ENCODE data around the gene PPP3R1. TPM values are rescaled to one million over a fixed set of nuclear protein-coding genes. Genes with fewer than 3 reads are reported as not detected.

PPP3R1 gene
- total and polyA plus RNA-seq, 2 donors (not counting 3 experiments of a cell fraction or from before 2014, with no cell fraction given), result 8.4 to 62.2 TPM

- no peak for DNase-seq (ENCODE audit: low read depth, low spot score)
- no TSS peak for BruUV-seq (replicated peaks)
- Histone ChIP-seq H2AFZ (ENCODE audit: low read depth, low read length) (no peak overlapping the region), H3K4me2 (ENCODE audit: insufficient read depth, low read length) (no peak overlapping the region), H3K9me1 (replicated peaks; ENCODE audit: control insufficient read depth, extremely low read depth, insufficient read depth, low read length) (no peaks in the 10 kb centered on the region), H3K79me2 (ENCODE audit: control insufficient read depth, insufficient read depth, low read length) (no peaks in the 10 kb centered on the region), H3K36me3 (ENCODE audit: control insufficient read depth in 2 of 2, extremely low read depth in 1 of 2, insufficient read depth in 2 of 2, low read length in 2 of 2) (no peaks in the 10 kb centered on the region), H3K9ac (replicated peaks; ENCODE audit: extremely low read depth, insufficient read depth, low read length) (no peak overlapping the region), H3K4me1 (ENCODE audit: control insufficient read depth, extremely low read depth, insufficient read depth, low read length) (no peaks in the 10 kb centered on the region), H3K9me3 (replicated peaks; ENCODE audit: control insufficient read depth, insufficient read depth, low read length) (no peaks in the 10 kb centered on the region), H3K27ac (ENCODE audit: insufficient read depth, low read depth, low read length) (no peak overlapping the region), H4K20me1 (replicated peaks; ENCODE audit: control insufficient read depth, extremely low read depth, insufficient read depth, low read length) (no peaks in the 10 kb centered on the region), H3K4me3 (replicated peaks in 1 of 3; ENCODE audit: insufficient read depth in 1 of 3, low read depth in 1 of 3, low read length in 3 of 3) (no peak overlapping the region), H3K27me3 (ENCODE audit: control insufficient read depth in 2 of 2, insufficient read depth in 2 of 2, low read length in 2 of 2) (no peaks in the 10 kb centered on the region)
- FAIRE-seq, result no peak
- intact Hi-C loops (cut with micrococcal nuclease) (no loop called here), dilution Hi-C loops (cut with MboI; ENCODE audit: extremely low pct_ligation_motif_present, low sequenced_read_pairs) (no loop called here)
- ChIA-PET POLR2A (no interaction called here), CTCF (interaction anchor here (0.7 to 1.7 kb wide), 3 partner anchors 11 to 76 kb away, joined by 3 to 9 read pairs (median 8); no protein-coding TSS in a partner anchor)
- TF ChIP-seq MAX (IDR thresholded peaks at IDR 0.05; ENCODE audit: insufficient read depth, insufficient read length), result no peak
- TF ChIP-seq POLR2A (IDR thresholded peaks at IDR 0.05; ENCODE audit: low read depth, low read length), result no peak
- TF ChIP-seq POLR2AphosphoS5 (IDR thresholded peaks at IDR 0.05; ENCODE audit: insufficient read depth, low read depth, low read length), result no peak
- no peak for TF ChIP-seq MYC (IDR thresholded peaks at IDR 0.05; ENCODE audit: low read depth, low read length)
- TF ChIP-seq FOS (IDR thresholded peaks at IDR 0.05; ENCODE audit: borderline replicate concordance, insufficient read depth, low read length), result no peak
- TF ChIP-seq GATA2 (IDR thresholded peaks at IDR 0.05; ENCODE audit: insufficient read depth, insufficient read length, low read depth, low read length), result no peak
- no peak for TF ChIP-seq CTCF (IDR thresholded peaks at IDR 0.05; ENCODE audit: extremely low read depth in 1 of 2, insufficient read depth in 1 of 2, low read depth in 1 of 2, low read length in 2 of 2)
These were observed 20.1 kb upstream of the PPP3R1 start for GRCh38 chr2:68272246-68272994.

All from endothelial cell of umbilical vein (primary cell).